Suprapubic skin (tissue), 3 donors: ENCODE data around the gene LRCH1.

Experiments used
- CTCF ChIP-seq, 2 donors: fragments of 200-600 bp in 1 of 2; fragments of 450-650 bp in 1 of 2; sonication (generic) in 1 of 2; IDR thresholded peaks; one replicate each; pipeline ENCODE4 v1.5.1; 2016 to 2019; ENCODE audit warnings: antibody characterized with exemption in 2 of 2, mild to moderate bottlenecking in 1 of 2, moderate library complexity in 1 of 2
- POLR2AphosphoS5 ChIP-seq, 3 donors: sonication (generic); formaldehyde crosslinking; IDR thresholded peaks; one replicate each; pipeline ENCODE4 v1.6.1; 2017; ENCODE audit warnings: antibody characterized with exemption in 3 of 3

- no peak for TF ChIP-seq CTCF (IDR thresholded peaks at IDR 0.05)
- no peak for TF ChIP-seq POLR2AphosphoS5 (IDR thresholded peaks at IDR 0.05)
These were observed 22.9 kb downstream of the LRCH1 start for GRCh38 chr13:46575818-46576221.
